ENCODE results near the gene RAB2B.

Gene RAB2B

GRCh38 chr14:21415329-21415728, 61.4 kb downstream of the RAB2B start:
- TF ChIP-seq MAX (IDR thresholded peaks at IDR 0.05; ENCODE audit: low read depth, low read length) = no peak
- TF ChIP-seq MYC (IDR thresholded peaks at IDR 0.05; ENCODE audit: low read depth, low read length) = no peak
- TF ChIP-seq POLR2A (IDR thresholded peaks at IDR 0.05; ENCODE audit: extremely low read depth, insufficient read length) = no peak
- no peak for TF ChIP-seq CTCF (IDR thresholded peaks at IDR 0.05; ENCODE audit: low read depth, low read length)
- H3K4me3 ChIP-seq (ENCODE audit: low read depth, low read length) = no peak overlapping the region
- DNase-seq (ENCODE audit: low read depth) = no peak

- no peak for DNase-seq (ENCODE audit: low read depth)
- no peak for TF ChIP-seq MYC (IDR thresholded peaks at IDR 0.05; ENCODE audit: low read depth, low read length)
- TF ChIP-seq MAX (IDR thresholded peaks at IDR 0.05; ENCODE audit: low read depth, low read length) = no peak
- no peak for TF ChIP-seq CTCF (IDR thresholded peaks at IDR 0.05; ENCODE audit: low read depth, low read length)
- TF ChIP-seq POLR2A (IDR thresholded peaks at IDR 0.05; ENCODE audit: extremely low read depth, insufficient read length) = no peak
- H3K4me3 ChIP-seq (ENCODE audit: low read depth, low read length) = no peak overlapping the region
These were observed 62.6 kb downstream of the RAB2B start for GRCh38 chr14:21414137-21414631.
